ENCODE measurements around the gene UGT2B11. TPM values are rescaled to one million over a fixed set of nuclear protein-coding genes. Genes with fewer than 3 reads are reported as not detected.
"Not testable (repeated sequence)": the region's sequence is repeated elsewhere in the genome, so short reads cannot be mapped to it uniquely, and the experiment has no call there.

UGT2B11 gene
- total RNA-seq, 4 donors from 2014 or later, result not detected

- Histone ChIP-seq H3K4me3 (no peak overlapping the region), H3K4me1 (no peaks in the 10 kb centered on the region), H3K27ac (no peak overlapping the region), H3K36me3 (no peaks in the 10 kb centered on the region), H3K9me3 (no peaks in the 10 kb centered on the region), H3K27me3 (no peaks in the 10 kb centered on the region)
- WGBS, 2 donors, result 82 to 84% methylated on average over 2 of the region's 2 CpGs
- TF ChIP-seq POLR2A (IDR thresholded peaks at IDR 0.05) (no peak), EP300 (IDR thresholded peaks at IDR 0.05) (no peak), CTCF (IDR thresholded peaks at IDR 0.05) (no peak)
- DNase-seq (ENCODE audit: low spot score in 2 of 2), result no peak
These were observed 47.2 kb downstream of the UGT2B11 start for GRCh38 chr4:69167300-69167699.

GRCh38 chr4:69166376-69166775, 48.2 kb downstream of the UGT2B11 start:
- H3K27ac ChIP-seq; H3K4me3 ChIP-seq; H3K36me3 ChIP-seq; H3K4me1 ChIP-seq; H3K9me3 ChIP-seq; DNase-seq (ENCODE audit: low spot score in 2 of 2); H3K27me3 ChIP-seq: not testable (repeated sequence)
- 72 to 78% methylated on average over 4 of the region's 4 CpGs for WGBS, 2 donors

- WGBS, 2 donors, result 59 to 78% methylated on average over 1 of the region's 1 CpG
- not testable (repeated sequence) for H3K4me3 ChIP-seq; H3K27ac ChIP-seq; DNase-seq (ENCODE audit: low spot score in 2 of 2); H3K27me3 ChIP-seq; H3K4me1 ChIP-seq; H3K9me3 ChIP-seq; H3K36me3 ChIP-seq
These were observed 48.8 kb downstream of the UGT2B11 start for GRCh38 chr4:69165707-69166106.

GRCh38 chr4:69156913-69157312, 57.6 kb downstream of the UGT2B11 start:
- H3K4me1 ChIP-seq, result no peaks in the 10 kb centered on the region
- H3K27ac ChIP-seq, result no peak overlapping the region
- WGBS, 2 donors, result 92 to 93% methylated on average over 2 of the region's 2 CpGs
- DNase-seq (ENCODE audit: low spot score in 2 of 2), result no peak
- H3K4me3 ChIP-seq, result no peak overlapping the region
- TF ChIP-seq POLR2A (IDR thresholded peaks at IDR 0.05) (no peak), CTCF (IDR thresholded peaks at IDR 0.05) (no peak), EP300 (IDR thresholded peaks at IDR 0.05) (no peak)
- no peaks in the 10 kb centered on the region for H3K36me3 ChIP-seq
- H3K27me3 ChIP-seq, result no peaks in the 10 kb centered on the region
- no peaks in the 10 kb centered on the region for H3K9me3 ChIP-seq

- Histone ChIP-seq H3K27me3 (no peaks in the 10 kb centered on the region), H3K36me3 (no peaks in the 10 kb centered on the region), H3K4me1 (no peaks in the 10 kb centered on the region), H3K27ac (no peak overlapping the region), H3K9me3 (no peaks in the 10 kb centered on the region), H3K4me3 (no peak overlapping the region)
- no peak for TF ChIP-seq CTCF (IDR thresholded peaks at IDR 0.05)
- no peak for TF ChIP-seq POLR2A (IDR thresholded peaks at IDR 0.05)
- TF ChIP-seq EP300 (IDR thresholded peaks at IDR 0.05), result no peak
- WGBS, 2 donors, result 75 to 83% methylated on average over 4 of the region's 4 CpGs
- no peak for DNase-seq (ENCODE audit: low spot score in 2 of 2)
These were observed 60.5 kb downstream of the UGT2B11 start for GRCh38 chr4:69154021-69154420.

Other genes with a start within 250 kb of the UGT2B11 start
- gene UGT2B7, start 118.3 kb downstream of the UGT2B11 start, total RNA-seq, result not detected
- gene UGT2B28, start 65.7 kb upstream of the UGT2B11 start, total RNA-seq, result not detected